NCI-H1092 (cell line): ENCODE measurements around the gene TIAM1.
A peak's percentile ranks its signal among the peaks of the same experiment; 100 is the strongest.

Experiments used
- DNase-seq: peaks from one replicate; lab custom pipeline; 2025; lab: John Stamatoyannopoulos, UW

Gene TIAM1

DNA sequence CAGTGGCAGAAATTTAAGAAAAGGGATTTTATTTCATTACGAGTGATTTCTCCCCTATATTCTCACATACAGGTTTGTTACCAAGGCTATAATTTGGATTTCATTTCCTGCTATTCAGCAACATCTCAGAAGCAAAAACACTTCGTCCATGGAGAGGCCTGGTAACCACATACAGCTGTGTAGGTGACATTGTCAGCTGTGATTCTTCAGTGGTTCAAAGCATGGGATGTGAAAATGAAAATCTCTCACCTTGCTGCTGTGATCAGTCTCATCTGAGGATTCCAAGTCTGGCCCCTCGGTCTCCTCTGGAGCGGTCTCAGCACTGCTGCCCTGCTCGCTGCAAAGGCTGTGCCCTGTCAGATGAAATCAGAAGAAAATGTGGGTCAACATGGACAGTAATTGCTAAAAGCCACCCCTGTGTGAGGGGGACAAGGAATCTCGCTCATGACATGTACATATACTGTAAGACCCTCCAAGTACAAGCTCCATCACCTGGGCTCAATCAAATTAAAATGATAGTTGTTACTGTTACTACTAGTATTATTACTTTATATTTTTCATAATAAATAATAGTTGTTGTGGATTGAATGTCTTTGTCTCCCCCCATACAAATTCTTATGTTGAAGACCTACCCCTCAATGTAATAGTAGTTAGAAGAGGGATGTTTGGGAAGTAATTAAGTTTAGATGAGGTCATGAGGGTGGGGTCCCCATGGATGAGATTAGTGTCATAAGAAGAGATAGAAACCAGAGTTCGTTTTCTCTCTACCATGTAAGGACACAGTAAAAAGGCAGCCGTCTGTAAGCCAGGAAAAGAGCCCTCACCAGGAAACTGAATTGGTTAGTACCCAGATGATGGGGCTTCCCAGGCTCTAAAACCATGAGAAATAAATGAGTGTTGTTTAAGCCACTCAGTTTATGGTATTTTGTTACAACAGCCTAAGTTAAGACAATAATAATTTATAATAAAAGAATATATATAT lies 179.1 kb downstream of the TIAM1 start:
- DNase-seq: no peak

DNA sequence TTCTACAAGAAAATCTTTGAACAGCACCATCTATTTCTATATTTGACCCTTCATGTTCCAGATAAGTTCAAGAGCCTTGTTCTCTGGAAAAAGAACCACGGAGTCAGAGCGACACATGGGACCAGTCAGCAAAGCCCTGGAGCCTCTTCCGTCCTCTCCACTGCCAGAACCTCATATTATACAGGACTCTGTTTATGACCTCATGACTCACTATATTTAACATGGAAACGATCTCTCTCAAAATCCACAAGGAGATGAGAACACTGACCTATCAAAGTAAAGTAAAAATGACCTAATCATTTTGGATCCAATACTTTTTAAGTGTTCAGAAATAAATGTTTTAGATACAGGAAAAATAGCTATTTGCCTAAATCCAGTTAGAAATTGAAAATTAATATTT lies 181.2 kb downstream of the TIAM1 start:
- DNase-seq: no peak

DNA sequence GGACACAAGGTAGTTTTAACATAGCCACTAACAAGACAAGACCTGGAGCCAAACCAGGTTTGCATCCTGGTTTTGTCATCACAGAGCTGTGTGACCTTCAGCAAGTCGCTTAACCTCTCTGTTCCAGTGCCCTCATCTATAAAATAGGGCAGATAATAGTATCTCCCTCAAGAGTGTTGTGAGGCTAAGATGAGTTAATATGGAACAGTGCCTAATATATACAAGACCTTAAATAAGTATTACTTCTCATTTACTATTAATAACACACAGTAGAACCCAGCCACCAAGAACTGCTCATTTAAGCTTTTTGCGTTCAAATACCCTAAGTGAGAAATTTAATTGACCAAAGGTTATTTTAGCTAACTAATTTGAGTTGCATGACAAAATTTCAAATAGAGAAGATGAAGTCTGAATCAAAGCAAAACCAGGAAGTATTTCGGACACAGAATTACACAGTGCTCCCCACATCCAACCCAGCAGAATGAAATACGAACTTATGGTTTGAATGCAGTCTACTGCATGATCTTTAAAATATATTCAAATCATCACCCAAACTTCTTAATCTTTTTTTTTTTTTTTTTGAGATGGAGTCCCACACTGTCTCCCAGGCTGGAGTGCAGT lies 181.9 kb downstream of the TIAM1 start:
- no peak for DNase-seq

DNA sequence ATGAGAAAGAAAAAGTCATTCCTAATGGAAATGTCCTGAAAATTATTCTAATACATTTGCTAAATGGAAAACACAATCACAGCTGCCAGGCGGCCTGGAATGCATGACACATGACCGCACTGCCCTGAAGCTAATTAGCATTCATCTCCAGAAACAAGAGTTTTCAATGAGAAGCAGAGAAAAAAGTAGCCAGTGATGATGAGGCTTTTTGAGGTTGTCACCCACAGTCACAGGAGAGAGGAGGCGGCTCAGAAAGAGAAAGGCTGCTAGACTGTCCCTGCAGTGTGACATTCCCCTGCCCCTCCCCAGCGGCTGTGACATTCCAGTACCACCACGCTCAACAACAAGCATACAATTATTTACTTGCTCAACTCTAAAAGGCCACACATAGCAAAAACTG lies 182.9 kb downstream of the TIAM1 start:
- no peak for DNase-seq

DNA sequence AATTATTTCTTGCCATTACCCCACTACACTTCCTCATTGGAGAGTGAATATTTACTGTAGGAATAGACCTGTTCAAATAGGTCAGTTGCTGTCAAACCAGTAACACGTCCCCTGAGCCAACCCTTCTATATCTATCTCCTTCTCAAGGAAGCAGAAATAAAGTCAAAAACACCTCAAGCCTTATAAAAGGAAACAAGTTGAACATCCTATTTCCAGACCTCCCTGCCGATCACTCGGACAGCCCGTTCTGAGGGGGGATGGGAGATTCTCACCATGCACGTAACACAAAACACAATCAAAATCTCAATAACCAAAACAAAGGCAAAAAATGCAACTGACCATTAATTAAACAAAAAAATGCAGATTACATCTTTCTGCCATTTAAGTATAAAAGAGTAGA lies 184.3 kb downstream of the TIAM1 start:
- no peak for DNase-seq

DNA sequence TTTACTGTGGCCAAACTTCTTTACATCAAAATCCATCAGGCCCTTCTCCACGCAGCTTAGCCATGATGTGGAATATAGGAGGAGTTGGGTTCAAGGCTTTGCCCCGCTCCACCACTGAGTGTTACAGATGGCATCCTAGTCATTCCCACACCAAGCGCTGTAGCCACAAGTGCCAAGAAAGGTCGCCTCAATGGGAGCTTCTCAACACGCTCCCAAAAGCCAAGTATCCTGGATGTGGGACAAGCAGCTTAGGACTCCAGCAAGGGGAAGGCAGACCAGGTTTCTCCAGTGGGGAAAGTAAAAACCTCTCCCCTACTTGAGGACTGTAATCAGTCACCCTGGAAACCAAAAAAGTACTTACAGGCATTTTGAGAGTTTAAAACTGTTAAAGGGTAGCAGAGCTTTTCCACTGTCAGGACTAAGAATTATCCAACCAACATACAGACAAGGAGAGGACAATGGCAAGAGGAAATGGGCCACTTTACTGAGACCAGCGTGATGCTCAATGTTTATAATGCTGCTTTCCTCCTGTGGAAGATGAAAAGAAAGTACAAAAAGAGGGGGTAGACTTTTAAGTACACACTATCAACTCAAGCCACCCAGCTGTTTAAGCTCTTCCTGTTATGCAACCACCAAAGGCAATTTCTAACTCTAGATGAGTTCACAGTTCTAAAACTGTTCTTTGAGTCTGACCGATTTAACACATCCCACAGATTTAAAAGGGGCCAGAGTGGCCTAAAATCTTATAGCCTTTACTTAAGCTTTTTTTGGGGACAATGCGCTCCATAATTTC lies 185.1 kb downstream of the TIAM1 start:
- DNase-seq: no peak

DNA sequence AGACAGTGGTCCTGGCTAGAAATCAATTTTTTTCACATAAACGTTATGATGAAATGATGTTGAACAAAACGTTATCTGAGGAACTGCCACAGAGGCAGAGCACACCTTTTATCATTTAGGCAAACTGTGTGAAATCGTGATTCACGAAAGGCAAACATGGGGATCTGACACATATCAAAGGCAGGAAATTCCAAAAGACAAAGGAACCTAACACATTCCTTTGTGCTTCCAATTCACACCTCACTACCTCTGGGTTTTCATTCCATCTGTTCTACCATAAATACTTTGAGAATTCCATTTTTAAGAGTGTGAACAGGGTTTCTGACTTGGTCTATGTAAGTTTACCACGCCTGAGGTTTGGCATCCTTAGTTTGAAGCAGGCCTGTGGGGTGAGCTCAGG lies 186.3 kb downstream of the TIAM1 start:
- DNase-seq: no peak

DNA sequence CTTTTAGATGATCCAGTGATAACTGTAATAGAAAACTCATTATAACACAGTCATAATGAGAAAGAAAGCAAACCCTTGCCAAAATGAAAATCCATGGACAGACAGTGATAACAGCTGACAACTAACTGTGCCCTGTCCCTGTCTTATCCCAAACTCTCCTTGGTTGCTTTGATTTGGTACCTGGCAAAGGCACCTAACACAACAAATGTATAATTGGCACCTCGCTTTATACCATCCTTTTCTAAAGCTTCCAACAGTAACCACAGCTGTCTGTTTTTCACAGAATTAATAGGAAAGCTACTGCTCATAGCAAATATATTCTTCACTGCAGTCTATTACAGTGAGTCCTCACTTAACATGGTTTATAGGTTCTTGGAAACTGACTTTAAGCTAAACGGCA lies 187.4 kb downstream of the TIAM1 start:
- DNase-seq: no peak

DNA sequence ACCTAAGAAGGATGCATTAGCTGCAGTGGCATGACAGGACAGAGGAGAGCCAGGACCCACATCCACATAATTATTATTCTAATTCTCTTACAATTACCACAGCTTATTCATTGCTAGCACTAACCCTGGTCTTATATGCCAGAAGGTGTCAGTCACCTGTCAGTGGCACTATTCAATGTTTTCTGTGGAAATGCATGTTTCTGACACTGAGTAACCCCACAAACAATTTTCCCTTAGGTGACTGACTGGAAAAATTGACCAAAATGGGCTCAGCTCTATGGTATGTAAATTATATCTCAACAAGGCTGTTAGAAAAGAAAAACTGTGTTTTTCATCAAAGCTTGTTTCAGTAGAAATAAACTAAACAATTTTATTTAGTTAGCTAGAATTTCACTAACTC lies 187.9 kb downstream of the TIAM1 start:
- DNase-seq: no peak

DNA sequence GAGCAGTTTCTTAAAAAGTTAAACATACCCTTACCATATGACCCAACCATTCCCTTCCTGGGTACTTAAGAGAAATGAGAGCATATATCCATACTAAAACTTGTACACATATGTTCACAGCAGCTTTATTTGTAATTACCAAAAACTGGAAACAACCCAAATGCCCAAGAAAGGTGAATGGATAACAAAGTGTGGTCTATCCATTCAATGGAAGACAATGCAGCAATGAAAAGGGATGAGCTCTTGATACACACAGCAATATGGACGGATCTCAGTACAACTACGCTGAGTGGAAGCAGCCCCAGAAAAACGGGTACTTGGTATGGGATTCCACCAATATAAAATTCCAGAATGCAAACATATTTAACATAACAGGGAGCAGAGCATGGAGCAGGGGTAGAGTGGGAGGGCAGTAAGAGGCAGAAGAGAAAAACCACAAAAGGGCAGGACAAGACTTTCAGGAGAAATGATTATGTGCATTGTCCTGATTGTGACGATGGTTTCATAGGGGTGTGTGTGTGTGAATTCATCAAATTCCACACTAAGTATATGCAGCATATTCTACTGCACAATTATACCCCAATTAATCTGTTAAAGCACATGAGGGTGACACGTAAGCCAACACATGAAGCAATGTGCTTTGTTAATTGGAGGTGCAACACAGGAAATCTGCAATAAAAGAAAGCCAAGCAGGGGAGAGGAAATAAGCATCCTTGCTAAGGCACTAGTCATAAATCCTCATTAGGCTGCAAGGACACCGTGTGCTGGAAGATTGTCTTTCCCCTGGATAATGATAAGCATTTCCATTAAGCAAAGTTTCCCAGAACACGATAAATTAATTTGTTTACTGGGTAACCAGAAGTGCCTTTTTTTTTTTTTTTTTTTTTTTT lies 192.7 kb downstream of the TIAM1 start:
- no peak for DNase-seq

DNA sequence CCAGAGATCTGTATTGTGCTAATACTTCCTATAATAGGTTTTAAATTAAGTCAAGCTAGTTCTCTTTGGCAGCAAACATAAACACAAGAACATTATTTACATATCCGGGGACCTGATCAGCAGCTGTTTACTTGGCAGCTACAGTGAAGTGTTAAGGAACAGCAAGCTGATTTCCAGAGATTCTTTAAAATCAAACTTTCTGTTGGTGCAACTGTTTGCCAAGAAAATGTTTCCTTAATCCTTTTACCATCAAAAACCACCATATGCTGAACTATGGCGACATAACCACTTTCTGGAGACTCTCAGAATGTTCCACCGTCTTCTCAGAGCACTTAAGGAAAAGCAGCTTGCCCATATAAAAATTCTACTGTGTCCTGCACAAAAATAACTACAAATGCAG lies 198.8 kb downstream of the TIAM1 start:
- DNase-seq: no peak

DNA sequence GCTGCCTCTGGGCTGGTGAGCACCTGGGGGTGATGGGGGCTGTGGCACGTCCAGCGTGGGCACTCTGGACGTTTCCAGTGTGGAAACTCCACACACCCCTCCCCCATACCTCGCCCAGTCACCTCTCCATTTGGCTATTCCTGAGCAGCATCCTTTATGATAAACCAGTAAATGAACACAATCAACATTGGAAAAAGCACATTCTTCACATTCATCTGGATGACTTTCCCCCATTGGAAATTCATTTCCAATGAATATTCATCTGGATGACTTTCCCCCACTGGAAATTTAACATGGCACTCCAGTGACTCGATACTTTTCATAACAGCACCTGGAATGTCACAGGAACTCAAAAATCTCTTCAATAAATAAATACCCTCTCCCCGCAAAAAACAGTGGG lies 201.0 kb downstream of the TIAM1 start:
- DNase-seq: no peak

DNA sequence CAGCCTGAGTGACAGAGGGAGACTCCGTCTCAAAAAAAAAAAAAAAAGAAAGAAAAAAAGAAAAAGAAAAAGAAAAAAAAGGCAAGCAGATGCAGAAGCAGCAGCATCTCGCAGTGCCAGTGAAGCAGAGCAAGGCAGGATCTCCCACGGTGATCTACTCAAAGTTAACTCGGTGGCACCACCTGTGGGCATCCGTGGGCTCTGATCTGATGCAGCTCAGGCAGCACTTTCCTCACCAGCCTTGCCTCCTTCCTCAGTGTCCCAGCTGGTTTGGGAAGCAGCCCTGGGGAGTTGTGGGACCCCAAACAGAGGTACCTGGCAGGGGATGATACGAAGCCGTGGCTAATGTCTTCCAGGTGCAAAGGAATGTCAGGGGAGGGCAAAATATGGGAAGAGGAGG lies 201.5 kb downstream of the TIAM1 start:
- DNase-seq: no peak

DNA sequence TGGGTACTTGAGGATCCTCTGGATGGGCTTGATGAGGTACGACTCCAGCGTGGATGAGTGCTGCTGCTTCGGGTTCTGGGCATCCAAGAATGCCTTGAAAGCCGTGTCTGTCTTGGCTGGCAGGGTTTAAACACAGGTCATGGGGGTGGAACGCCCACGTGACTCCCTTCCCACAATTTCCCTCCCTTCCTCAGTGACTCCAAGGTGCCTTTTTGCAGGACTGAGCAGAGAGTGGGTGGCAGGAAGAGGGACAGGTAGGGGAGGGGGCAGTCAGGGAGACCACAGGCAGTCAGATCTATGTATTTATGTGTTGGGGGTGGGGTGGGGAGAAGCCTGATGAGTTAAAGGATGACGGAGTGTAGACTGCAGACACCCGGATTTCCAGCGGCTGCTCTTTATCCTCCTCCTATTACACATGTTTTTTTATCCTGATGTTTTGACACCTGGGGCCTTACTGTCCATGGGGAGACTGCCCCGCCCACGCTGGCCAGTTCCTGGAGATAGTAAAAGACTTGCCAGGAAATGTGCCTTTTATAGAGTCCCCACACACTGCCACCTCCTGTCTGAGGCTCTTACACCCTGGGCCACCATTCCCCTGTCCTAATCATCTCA lies 202.6 kb downstream of the TIAM1 start:
- no peak for DNase-seq

DNA sequence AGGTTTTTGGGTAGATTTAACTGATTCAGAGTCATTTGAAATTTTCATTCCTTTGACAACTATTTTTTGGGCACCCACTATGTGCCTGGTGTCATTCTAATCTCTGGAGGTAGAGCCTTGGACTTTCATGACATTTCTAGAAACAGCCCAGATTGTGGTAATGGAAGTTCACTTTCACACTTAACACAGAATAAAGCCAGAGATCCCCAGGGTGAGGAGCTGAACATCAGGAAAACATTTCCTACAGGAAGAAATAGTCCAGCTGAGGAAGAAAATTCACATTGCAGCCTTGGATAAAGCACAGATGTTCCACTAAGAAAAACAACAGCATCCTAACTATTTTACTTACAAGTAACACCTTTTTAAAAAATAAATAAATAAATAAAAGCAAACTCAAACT lies 203.4 kb downstream of the TIAM1 start:
- DNase-seq: no peak

DNA sequence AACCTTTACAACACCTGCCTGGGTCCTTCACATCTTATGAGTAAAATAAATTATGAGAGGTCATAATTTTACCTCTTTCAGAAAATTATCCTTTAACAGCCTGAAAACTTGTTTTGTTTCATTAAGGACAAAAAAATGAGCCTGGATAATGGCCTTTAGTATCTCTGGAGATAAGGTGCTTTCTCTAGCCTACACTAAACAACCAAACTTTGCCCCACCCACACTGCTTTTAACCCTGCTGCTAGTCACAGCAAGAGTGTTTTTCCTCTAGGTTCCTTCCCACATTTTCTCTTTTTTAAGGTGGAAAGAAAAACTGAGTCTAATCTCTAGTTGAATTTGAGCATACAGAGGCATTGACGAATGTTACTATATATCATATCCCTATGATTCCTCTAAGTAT lies 204.0 kb downstream of the TIAM1 start:
- no peak for DNase-seq

DNA sequence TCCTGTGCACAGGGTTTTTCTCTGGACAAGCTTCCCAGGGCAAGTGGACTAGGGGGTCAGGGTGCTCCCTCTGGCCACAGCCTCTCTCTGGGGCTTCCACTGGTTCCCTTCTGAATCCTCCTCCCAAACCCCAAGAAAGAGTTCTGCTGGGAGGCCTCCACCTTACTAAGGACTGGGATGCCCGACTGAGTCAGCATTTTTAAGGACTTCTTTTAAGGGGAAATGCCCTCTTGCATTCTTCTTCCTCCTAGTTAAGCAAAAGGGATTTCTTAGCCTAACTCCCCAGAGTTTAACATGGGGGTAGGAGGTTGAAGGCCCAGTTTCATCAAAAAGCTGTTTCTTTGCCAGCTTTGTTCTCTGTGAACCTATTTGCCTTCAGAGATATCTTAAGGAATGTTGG lies 206.1 kb downstream of the TIAM1 start:
- no peak for DNase-seq

DNA sequence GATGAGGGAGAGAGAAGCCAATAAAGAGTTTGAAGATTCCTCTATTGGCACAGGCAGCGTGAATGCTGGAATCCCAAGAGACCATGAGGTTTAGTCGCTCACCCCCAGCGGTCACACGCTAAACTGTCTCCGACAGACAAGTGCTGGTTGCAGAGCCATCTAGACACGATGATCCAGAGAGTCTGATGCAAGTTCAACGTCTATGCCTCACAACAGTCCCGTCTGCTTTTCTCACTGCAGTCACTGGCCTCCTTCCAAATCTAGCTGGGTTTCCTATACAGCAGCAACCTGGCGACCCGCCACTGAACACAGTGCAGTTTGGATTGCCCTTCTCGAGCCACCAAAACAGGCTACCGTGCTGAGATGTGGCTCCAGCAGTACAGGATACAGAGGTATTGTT lies 207.2 kb downstream of the TIAM1 start:
- DNase-seq: peak; percentile 5

DNA sequence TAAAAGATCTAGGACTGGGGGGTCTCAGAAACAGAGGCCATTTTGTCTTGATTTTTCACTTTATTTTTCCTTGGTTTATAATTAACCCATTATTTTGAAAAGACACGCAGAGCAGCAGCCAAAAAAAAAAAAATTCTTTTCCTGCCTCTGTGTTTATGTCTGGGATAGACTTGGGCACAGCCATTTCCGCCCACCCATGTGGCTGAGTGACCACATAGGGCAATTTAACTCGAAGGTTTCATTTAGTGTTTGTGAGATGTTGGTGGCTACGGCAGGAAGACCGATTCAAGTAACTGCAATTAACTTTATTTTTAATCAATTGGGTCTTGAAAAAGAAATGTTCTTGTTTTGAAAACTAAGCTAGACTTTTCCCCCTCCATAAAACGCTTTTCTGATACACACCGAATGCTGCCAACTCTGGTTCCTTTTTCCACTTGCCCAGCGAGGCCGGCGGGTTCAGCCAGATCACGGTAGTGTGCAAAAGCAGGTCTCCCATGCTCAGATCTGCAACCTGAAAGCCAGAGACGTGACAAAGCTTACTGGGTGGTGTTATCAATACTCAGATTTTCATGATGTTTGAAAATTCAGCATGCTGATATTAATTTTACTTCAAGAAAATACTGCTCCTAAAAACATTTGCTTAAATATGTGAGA lies 208.4 kb downstream of the TIAM1 start:
- DNase-seq: no peak

DNA sequence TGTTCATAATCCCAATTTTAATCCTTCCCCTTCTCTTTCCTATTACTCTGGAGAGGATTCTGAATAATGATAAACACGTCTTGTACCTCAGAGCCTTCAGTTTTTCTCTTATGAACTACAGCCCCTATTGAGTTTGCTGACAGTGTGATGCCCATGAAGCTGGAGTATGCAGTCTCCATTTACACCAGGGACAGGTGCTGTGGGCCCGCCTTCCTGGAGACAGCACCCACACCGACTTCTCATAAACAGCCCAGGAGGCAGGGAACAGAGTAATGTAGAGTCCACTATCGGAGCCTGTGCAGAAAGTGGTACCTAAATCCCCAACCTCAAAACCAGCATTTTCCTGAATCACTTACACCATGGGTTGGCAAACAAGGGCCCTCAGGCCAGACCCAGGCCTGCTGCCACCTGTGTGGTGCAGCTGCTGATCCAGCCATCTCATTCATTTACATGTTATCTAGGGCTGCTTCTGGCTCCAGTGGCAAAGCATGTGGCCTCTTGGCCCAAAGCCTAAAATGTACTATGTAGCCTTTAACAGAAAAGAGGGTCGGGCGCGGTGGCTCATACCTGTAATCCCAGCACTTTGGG lies 210.7 kb downstream of the TIAM1 start:
- DNase-seq: no peak
